ENCODE data around the gene MSRB3.

The MSRB3 gene

GRCh38 chr12:65458718-65459117 lies 180.2 kb downstream of the MSRB3 start:
- H3K4me3 ChIP-seq (ENCODE audit: low read depth, low read length) = no peak overlapping the region
- no peak for DNase-seq (ENCODE audit: low read depth)
- TF ChIP-seq CTCF (IDR thresholded peaks at IDR 0.05; ENCODE audit: control insufficient read depth, extremely low read depth, insufficient read depth) = no peak

GRCh38 chr12:65459545-65459944 lies 181.1 kb downstream of the MSRB3 start:
- no peak for TF ChIP-seq CTCF (IDR thresholded peaks at IDR 0.05; ENCODE audit: control insufficient read depth, extremely low read depth, insufficient read depth)
- DNase-seq (ENCODE audit: low read depth) = no peak
- no peak overlapping the region for H3K4me3 ChIP-seq (ENCODE audit: low read depth, low read length)

- no peak for TF ChIP-seq CTCF (IDR thresholded peaks at IDR 0.05; ENCODE audit: control insufficient read depth, extremely low read depth, insufficient read depth)
- no peak for DNase-seq (ENCODE audit: low read depth)
- H3K4me3 ChIP-seq (ENCODE audit: low read depth, low read length) = no peak overlapping the region
Observed at GRCh38 chr12:65460063-65460462, 181.6 kb downstream of the MSRB3 start.

GRCh38 chr12:65461017-65461416 lies 182.5 kb downstream of the MSRB3 start:
- no peak overlapping the region for H3K4me3 ChIP-seq (ENCODE audit: low read depth, low read length)
- DNase-seq (ENCODE audit: low read depth) = no peak
- no peak for TF ChIP-seq CTCF (IDR thresholded peaks at IDR 0.05; ENCODE audit: control insufficient read depth, extremely low read depth, insufficient read depth)

- no peak overlapping the region for H3K4me3 ChIP-seq (ENCODE audit: low read depth, low read length)
- no peak for TF ChIP-seq CTCF (IDR thresholded peaks at IDR 0.05; ENCODE audit: control insufficient read depth, extremely low read depth, insufficient read depth)
- DNase-seq (ENCODE audit: low read depth) = no peak
Observed at GRCh38 chr12:65462484-65462883, 184.0 kb downstream of the MSRB3 start.

- DNase-seq (ENCODE audit: low read depth) = no peak
- no peak overlapping the region for H3K4me3 ChIP-seq (ENCODE audit: low read depth, low read length)
- TF ChIP-seq CTCF (IDR thresholded peaks at IDR 0.05; ENCODE audit: control insufficient read depth, extremely low read depth, insufficient read depth) = no peak
Observed at GRCh38 chr12:65463082-65463481, 184.6 kb downstream of the MSRB3 start.

- no peak for DNase-seq (ENCODE audit: low read depth)
- no peak overlapping the region for H3K4me3 ChIP-seq (ENCODE audit: low read depth, low read length)
- no peak for TF ChIP-seq CTCF (IDR thresholded peaks at IDR 0.05; ENCODE audit: control insufficient read depth, extremely low read depth, insufficient read depth)
Observed at GRCh38 chr12:65463611-65464010, 185.1 kb downstream of the MSRB3 start.
